ENCODE results near the gene PRM1. TPM values are rescaled to one million over a fixed set of nuclear protein-coding genes. Genes with fewer than 3 reads are reported as not detected.
A peak's percentile ranks its signal among the peaks of the same experiment; 100 is the strongest.

PRM1 gene

DNA sequence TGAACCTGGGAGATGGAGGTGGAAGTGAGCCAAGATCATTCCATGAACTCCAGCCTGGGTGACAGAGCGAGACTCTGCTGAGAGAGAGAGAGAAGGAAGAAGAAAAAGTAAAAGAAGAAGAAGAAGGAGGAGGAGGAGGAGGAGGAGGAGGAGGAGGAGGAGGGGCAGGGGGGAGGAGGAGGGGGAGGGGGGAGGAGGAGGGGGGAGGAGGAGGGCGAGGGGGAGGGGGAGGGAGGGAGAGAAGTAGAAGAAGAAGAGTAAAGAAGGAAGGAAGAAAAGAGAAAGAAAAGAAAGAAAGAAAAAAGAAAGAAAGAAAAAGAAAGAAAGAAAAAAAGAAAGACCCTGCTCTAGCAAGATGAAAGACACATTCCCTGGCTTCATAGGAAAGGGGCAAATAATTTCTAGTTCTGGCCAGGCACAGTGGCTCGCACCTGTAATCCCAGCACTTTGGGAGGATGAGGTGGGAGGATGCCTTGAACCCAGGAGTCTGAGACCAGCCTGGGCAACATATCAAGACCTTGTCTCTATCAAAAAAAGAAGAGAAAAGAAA lies 48.8 kb downstream of the PRM1 start:
- H3K14ac ChIP-seq (ENCODE audit: low read length) = no peak overlapping the region
- no peak overlapping the region for H3K23ac ChIP-seq (ENCODE audit: low read depth, low read length, poor library complexity)
- H2AK5ac ChIP-seq (ENCODE audit: low read depth, low read length) = no peak overlapping the region
- no peaks in the 10 kb centered on the region for H3K36me3 ChIP-seq (replicated peaks in 1 of 2; ENCODE audit: control insufficient read depth in 2 of 2, insufficient read depth in 2 of 2, low read length in 2 of 2)
- no peak overlapping the region for H3K4me3 ChIP-seq (ENCODE audit: low read length in 2 of 2)
- DNase-seq (ENCODE audit: low spot score) = no peak
- H3K79me1 ChIP-seq (ENCODE audit: low read depth, low read length) = no peaks in the 10 kb centered on the region
- H4K8ac ChIP-seq (ENCODE audit: low read depth, low read length) = no peak overlapping the region
- H3K4me2 ChIP-seq (ENCODE audit: insufficient read depth, low read length, poor library complexity, severe bottlenecking) = no peak overlapping the region
- H2BK15ac ChIP-seq (ENCODE audit: low read length) = no peak overlapping the region
- H2BK120ac ChIP-seq (ENCODE audit: low read depth, low read length) = no peak overlapping the region
- peaks cover 0 to 12% (median 0%) of the 10 kb centered on the region in 3 experiments for H3K27me3 ChIP-seq (ENCODE audit: control insufficient read depth in 3 of 3, insufficient read depth in 3 of 3, low read depth in 1 of 3, low read length in 3 of 3)
- no peaks in the 10 kb centered on the region for H3K9me3 ChIP-seq (replicated peaks in 1 of 2; ENCODE audit: control insufficient read depth in 2 of 2, insufficient read depth in 1 of 2, low read depth in 1 of 2, low read length in 2 of 2)
- H3K27ac ChIP-seq (replicated peaks; ENCODE audit: low read length) = no peak overlapping the region
- no peak overlapping the region for H2BK12ac ChIP-seq (ENCODE audit: low read length)
- H3K4me1 ChIP-seq (ENCODE audit: control insufficient read depth in 2 of 2, insufficient read depth in 1 of 2, low read depth in 1 of 2, low read length in 2 of 2) = peaks cover 2 to 5% of the 10 kb centered on the region in 2 donors
- no peak overlapping the region for H2BK5ac ChIP-seq (ENCODE audit: low read length)
- H3K18ac ChIP-seq (ENCODE audit: low read length) = no peak overlapping the region
- no peak overlapping the region for H3K9ac ChIP-seq (ENCODE audit: low read depth, low read length, poor library complexity)
- H3K4ac ChIP-seq (ENCODE audit: low read length) = no peak overlapping the region
- no CpG with 5 or more reads among the region's 3 CpGs for WGBS, 2 donors (ENCODE audit: extremely low coverage in 2 of 2, insufficient read length in 2 of 2, insufficient replicate concordance in 1 of 2)
- H4K91ac ChIP-seq (ENCODE audit: low read depth, low read length, poor library complexity) = no peak overlapping the region
- H2AFZ ChIP-seq (ENCODE audit: low read length) = peak overlapping the region; percentile 75

GRCh38 chr16:11231367-11231970 lies 49.7 kb downstream of the PRM1 start:
- no peak overlapping the region for H3K23ac ChIP-seq (ENCODE audit: low read depth, low read length, poor library complexity)
- H3K4me1 ChIP-seq (ENCODE audit: control insufficient read depth in 2 of 2, insufficient read depth in 1 of 2, low read depth in 1 of 2, low read length in 2 of 2) = peaks cover 2 to 5% of the 10 kb centered on the region in 2 donors
- peak overlapping the region; percentile 26 for H3K14ac ChIP-seq (ENCODE audit: low read length)
- no peak overlapping the region for H4K91ac ChIP-seq (ENCODE audit: low read depth, low read length, poor library complexity)
- H2BK5ac ChIP-seq (ENCODE audit: low read length) = no peak overlapping the region
- peaks cover 0 to 12% (median 0%) of the 10 kb centered on the region in 3 experiments for H3K27me3 ChIP-seq (ENCODE audit: control insufficient read depth in 3 of 3, insufficient read depth in 3 of 3, low read depth in 1 of 3, low read length in 3 of 3)
- H3K4me3 ChIP-seq (ENCODE audit: low read length in 2 of 2) = no peak overlapping the region
- no peaks in the 10 kb centered on the region for H3K9me3 ChIP-seq (replicated peaks in 1 of 2; ENCODE audit: control insufficient read depth in 2 of 2, insufficient read depth in 1 of 2, low read depth in 1 of 2, low read length in 2 of 2)
- H3K27ac ChIP-seq (replicated peaks; ENCODE audit: low read length) = no peak overlapping the region
- peak overlapping the region; percentile 75 for H3K18ac ChIP-seq (ENCODE audit: low read length)
- no peak overlapping the region for H3K4me2 ChIP-seq (ENCODE audit: insufficient read depth, low read length, poor library complexity, severe bottlenecking)
- H2BK15ac ChIP-seq (ENCODE audit: low read length) = no peak overlapping the region
- WGBS, 2 donors (ENCODE audit: extremely low coverage in 2 of 2, insufficient read length in 2 of 2, insufficient replicate concordance in 1 of 2) = no CpG with 5 or more reads among the region's 10 CpGs
- no peak overlapping the region for H3K9ac ChIP-seq (ENCODE audit: low read depth, low read length, poor library complexity)
- no peak overlapping the region for H4K8ac ChIP-seq (ENCODE audit: low read depth, low read length)
- H2BK12ac ChIP-seq (ENCODE audit: low read length) = no peak overlapping the region
- no peak for DNase-seq (ENCODE audit: low spot score)
- H3K4ac ChIP-seq (ENCODE audit: low read length) = no peak overlapping the region
- no peak overlapping the region for H2BK120ac ChIP-seq (ENCODE audit: low read depth, low read length)
- peak overlapping the region; percentile 41 for H2AK5ac ChIP-seq (ENCODE audit: low read depth, low read length)
- peak overlapping the region; percentile 77 for H2AFZ ChIP-seq (ENCODE audit: low read length)
- H3K36me3 ChIP-seq (replicated peaks in 1 of 2; ENCODE audit: control insufficient read depth in 2 of 2, insufficient read depth in 2 of 2, low read length in 2 of 2) = no peaks in the 10 kb centered on the region
- H3K79me1 ChIP-seq (ENCODE audit: low read depth, low read length) = no peaks in the 10 kb centered on the region

Small RNA genes lying within 50 kb of the gene (small RNA-seq; reads per million reads assigned to genes)
- gene MIR548H2 (ENCODE audit: insufficient read depth) (not detected), gene RF00019 (ENCODE audit: insufficient read depth) (not detected), gene RF00554 (ENCODE audit: insufficient read depth) (not detected)

Data from neuronal stem cell (in vitro differentiated cells).